DMS153 treated with DMSO at 0.1 percent for 48 hours (cell line): Measurements from ENCODE around the gene ARMC9.

Experiments used
- DNase-seq: peaks from one replicate; lab custom pipeline; 2025; ENCODE audit not compliant: unreplicated experiment; lab: John Stamatoyannopoulos, UW

Gene ARMC9

GRCh38 chr2:231410293-231411004, 212.0 kb downstream of the ARMC9 start:
- DNase-seq, result no peak

GRCh38 chr2:231411237-231411636, 212.8 kb downstream of the ARMC9 start:
- no peak for DNase-seq

GRCh38 chr2:231411831-231412617, 213.6 kb downstream of the ARMC9 start:
- peak; percentile 55 for DNase-seq

- no peak for DNase-seq
These were observed 214.2 kb downstream of the ARMC9 start for GRCh38 chr2:231412618-231412963.

- no peak for DNase-seq
These were observed 215.0 kb downstream of the ARMC9 start for GRCh38 chr2:231413456-231413855.

- no peak for DNase-seq
These were observed 215.6 kb downstream of the ARMC9 start for GRCh38 chr2:231413921-231414476.

GRCh38 chr2:231415029-231415428, 216.6 kb downstream of the ARMC9 start:
- DNase-seq, result no peak

GRCh38 chr2:231418820-231419640, 220.6 kb downstream of the ARMC9 start:
- DNase-seq, result no peak

- DNase-seq, result no peak
These were observed 222.7 kb downstream of the ARMC9 start for GRCh38 chr2:231421051-231421580.

GRCh38 chr2:231422056-231422455, 223.6 kb downstream of the ARMC9 start:
- DNase-seq, result no peak

GRCh38 chr2:231423176-231423575, 224.7 kb downstream of the ARMC9 start:
- DNase-seq, result no peak
